Measurements from ENCODE around the gene CCDC91.

DNA sequence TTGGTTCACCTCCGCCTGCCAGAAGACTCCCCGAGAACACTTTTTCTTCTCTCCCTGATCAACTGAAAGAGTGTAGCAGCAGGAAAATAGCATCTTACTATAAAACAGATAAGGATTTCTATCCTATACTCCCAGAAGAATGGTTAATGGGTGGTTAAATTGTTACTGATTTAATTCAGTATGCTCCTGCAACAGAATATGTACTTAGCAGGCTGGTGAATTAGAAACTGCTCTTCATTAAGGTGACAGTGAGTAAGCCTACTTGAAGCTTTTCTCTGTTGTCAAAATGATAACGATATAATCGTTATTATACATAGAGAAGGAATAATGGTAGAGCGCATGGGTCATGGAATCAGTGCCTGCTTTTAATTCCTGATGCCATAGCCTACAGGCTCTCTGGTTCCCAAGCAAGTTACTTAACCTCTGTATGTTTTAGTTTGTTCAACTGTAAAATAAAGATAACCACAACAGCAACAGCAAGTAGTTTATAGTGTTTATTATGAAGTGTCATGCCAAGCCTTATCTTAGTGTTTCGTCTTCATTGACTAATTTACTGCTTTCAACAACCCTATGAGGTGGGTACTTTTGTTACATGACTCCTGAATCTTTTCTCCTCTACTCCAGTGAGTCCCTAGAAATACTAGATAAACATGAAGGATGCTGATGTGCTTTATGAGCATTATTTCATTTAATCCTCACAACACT is 392.6 kb downstream of the CCDC91 start:
- TF ChIP-seq, protein P1, sequence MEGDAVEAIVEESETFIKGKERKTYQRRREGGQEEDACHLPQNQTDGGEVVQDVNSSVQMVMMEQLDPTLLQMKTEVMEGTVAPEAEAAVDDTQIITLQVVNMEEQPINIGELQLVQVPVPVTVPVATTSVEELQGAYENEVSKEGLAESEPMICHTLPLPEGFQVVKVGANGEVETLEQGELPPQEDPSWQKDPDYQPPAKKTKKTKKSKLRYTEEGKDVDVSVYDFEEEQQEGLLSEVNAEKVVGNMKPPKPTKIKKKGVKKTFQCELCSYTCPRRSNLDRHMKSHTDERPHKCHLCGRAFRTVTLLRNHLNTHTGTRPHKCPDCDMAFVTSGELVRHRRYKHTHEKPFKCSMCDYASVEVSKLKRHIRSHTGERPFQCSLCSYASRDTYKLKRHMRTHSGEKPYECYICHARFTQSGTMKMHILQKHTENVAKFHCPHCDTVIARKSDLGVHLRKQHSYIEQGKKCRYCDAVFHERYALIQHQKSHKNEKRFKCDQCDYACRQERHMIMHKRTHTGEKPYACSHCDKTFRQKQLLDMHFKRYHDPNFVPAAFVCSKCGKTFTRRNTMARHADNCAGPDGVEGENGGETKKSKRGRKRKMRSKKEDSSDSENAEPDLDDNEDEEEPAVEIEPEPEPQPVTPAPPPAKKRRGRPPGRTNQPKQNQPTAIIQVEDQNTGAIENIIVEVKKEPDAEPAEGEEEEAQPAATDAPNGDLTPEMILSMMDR (IDR thresholded peaks at IDR 0.05; ENCODE audit: insufficient read depth, low read length, poor library complexity, severe bottlenecking), result no peak
- TF ChIP-seq EZH2phosphoT487 (conservative IDR thresholded peaks at IDR 0.05; ENCODE audit: low read length), result no peak

All from SU-DHL-6 (cell line).